Gastroesophageal sphincter (tissue), 3 donors: Measurements from ENCODE around the gene BDKRB2.

Experiments used
- CTCF ChIP-seq, 4 experiments: fragments of 200-600 bp in 2 of 4; fragments of 450-650 bp in 2 of 4; sonication (generic) in 1 of 4; IDR thresholded peaks; one replicate each; pipeline ENCODE4 v1.5.1; 2017 to 2019; ENCODE audit warnings: antibody characterized with exemption in 4 of 4, mild to moderate bottlenecking in 2 of 4, moderate library complexity in 2 of 4
- POLR2A ChIP-seq, 2 donors: fragments of 450-650 bp; IDR thresholded peaks; one replicate each; pipeline ENCODE4 v1.6.1; 2017; ENCODE audit warnings: antibody characterized with exemption in 2 of 2, mild to moderate bottlenecking in 2 of 2, moderate library complexity in 1 of 2

DNA sequence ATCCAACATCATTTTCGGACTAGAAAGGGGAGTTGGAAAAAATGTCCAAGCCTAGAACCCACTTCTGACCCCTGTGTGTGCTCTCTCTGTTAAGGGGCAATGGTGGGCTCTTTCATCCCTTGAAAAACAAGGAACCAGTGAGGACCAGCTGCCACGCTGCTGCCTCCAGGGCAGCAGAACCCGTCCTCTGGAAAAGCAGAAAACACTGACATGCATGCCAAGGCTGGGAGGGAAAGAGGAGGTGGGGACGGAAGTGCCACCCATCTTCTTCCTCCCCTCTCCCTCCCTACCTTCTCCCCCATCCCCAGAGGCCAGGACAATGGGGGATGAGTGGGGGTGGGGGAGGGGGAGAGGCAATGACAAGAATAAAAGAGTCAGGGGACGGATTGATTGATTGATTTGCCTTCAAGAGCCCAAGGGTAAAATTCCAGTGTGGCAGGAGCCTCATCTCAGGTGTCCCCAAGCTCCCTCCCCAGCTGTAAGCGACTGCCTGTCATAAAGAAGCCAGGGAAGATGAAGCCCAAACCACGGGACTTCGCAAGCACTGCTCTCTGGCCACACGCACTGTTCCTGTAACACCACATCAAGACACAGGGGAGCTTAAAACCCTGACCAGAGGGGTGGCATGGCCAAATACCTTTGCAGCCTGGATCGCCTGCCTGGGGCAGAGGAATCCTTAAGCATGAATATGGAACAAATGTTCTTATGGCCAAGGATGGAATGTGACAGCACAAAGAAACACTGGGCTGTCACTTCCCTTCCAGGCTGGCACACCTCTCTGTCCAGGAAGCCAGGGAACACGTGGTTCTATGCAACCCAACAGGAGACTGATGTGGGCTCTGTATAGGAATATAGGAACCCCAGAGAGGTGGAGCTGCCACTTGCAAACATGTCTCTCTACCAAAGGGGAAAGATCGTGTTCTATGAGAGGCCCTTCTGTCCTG lies 38.9 kb upstream of the BDKRB2 start:
- TF ChIP-seq POLR2A (IDR thresholded peaks at IDR 0.05), result no peak
- no peak for TF ChIP-seq CTCF (IDR thresholded peaks at IDR 0.05)
